GM18907 (cell line): ENCODE results near the gene DLGAP1.

Source experiments
- ATAC-seq: cut with Tn5 transposase; IDR thresholded peaks from one replicate; pipeline ENCODE4 v1.9.1; 2021; ENCODE audit warnings: mild to moderate bottlenecking, moderate library complexity; ENCODE audit not compliant: unreplicated experiment

Gene DLGAP1

GRCh38 chr18:3529077-3529476 is 926.0 kb downstream of the DLGAP1 start:
- ATAC-seq, result no peak

- ATAC-seq, result no peak
Observed at GRCh38 chr18:3528231-3528630, 926.9 kb downstream of the DLGAP1 start.

- ATAC-seq, result peak; percentile 80
Observed at GRCh38 chr18:3526421-3527354, 928.4 kb downstream of the DLGAP1 start.

GRCh38 chr18:3525870-3526420 is 929.2 kb downstream of the DLGAP1 start:
- peak; percentile 84 for ATAC-seq

- ATAC-seq, result no peak
Observed at GRCh38 chr18:3524706-3525105, 930.4 kb downstream of the DLGAP1 start.

GRCh38 chr18:3520230-3521085 is 934.6 kb downstream of the DLGAP1 start:
- ATAC-seq, result no peak

- ATAC-seq, result no peak
Observed at GRCh38 chr18:3514312-3515216, 940.5 kb downstream of the DLGAP1 start.

GRCh38 chr18:3513481-3513880 is 941.6 kb downstream of the DLGAP1 start:
- ATAC-seq, result peak; percentile 77

GRCh38 chr18:3511980-3512379 is 943.1 kb downstream of the DLGAP1 start:
- peak; percentile 46 for ATAC-seq

- no peak for ATAC-seq
Observed at GRCh38 chr18:3510896-3511295, 944.2 kb downstream of the DLGAP1 start.

- ATAC-seq, result no peak
Observed at GRCh38 chr18:3510024-3510423, 945.1 kb downstream of the DLGAP1 start.

GRCh38 chr18:3508576-3509549 is 946.2 kb downstream of the DLGAP1 start:
- ATAC-seq, result no peak

GRCh38 chr18:3504637-3505036 is 950.5 kb downstream of the DLGAP1 start:
- ATAC-seq, result no peak

- ATAC-seq, result no peak
Observed at GRCh38 chr18:3502650-3503049, 952.5 kb downstream of the DLGAP1 start.

- ATAC-seq, result no peak
Observed at GRCh38 chr18:3500016-3500415, 955.1 kb downstream of the DLGAP1 start.

- no peak for ATAC-seq
Observed at GRCh38 chr18:3499501-3499900, 955.6 kb downstream of the DLGAP1 start.

GRCh38 chr18:3498698-3499471 is 956.2 kb downstream of the DLGAP1 start:
- no peak for ATAC-seq

GRCh38 chr18:3495691-3496430 is 959.2 kb downstream of the DLGAP1 start:
- ATAC-seq, result no peak
